K562 (cell line): ENCODE data around the gene ZNF124. TPM values are rescaled to one million over a fixed set of nuclear protein-coding genes. Genes with fewer than 3 reads are reported as not detected.
A peak's percentile ranks its signal among the peaks of the same experiment; 100 is the strongest.

Experiments
- ADNP ChIP-seq: fragments of 200-800 bp; sonication (Bioruptor generic); IDR thresholded peaks from 2 replicates; pipeline ENCODE4 v1.6.1; 2016; ENCODE audit warnings: missing genetic modification characterization, missing compliant biosample characterization
- ARNT ChIP-seq, 2 experiments: fragments of 450-650 bp; IDR thresholded peaks; 2 replicates each; pipeline ENCODE4 v1.6.1; 2016; ENCODE audit warnings: mild to moderate bottlenecking in 1 of 2
- BCL6 ChIP-seq: fragments of 250-450 bp; sonication (Bioruptor Pico); IDR thresholded peaks from 2 replicates; pipeline ENCODE4 v1.4.0; 2020
- CBFA2T3 ChIP-seq: fragments of 450-650 bp; IDR thresholded peaks from 2 replicates; pipeline ENCODE4 v1.6.1; 2017
- EWSR1 ChIP-seq: fragments of 450-650 bp; IDR thresholded peaks from 2 replicates; pipeline ENCODE4 v1.6.1; 2018; ENCODE audit warnings: borderline replicate concordance, mild to moderate bottlenecking, low read depth, moderate library complexity; ENCODE audit not compliant: partially characterized antibody
- GTF2F1 ChIP-seq: IDR thresholded peaks from 2 replicates; pipeline ENCODE4 v1.6.1; 2011; ENCODE audit warnings: low read depth, low read length, improper control_type of control experiment
- HDAC2 ChIP-seq: fragments of 450-650 bp; IDR thresholded peaks from 2 replicates; pipeline ENCODE4 v1.6.1; 2016; ENCODE audit warnings: mild to moderate bottlenecking
- HLTF ChIP-seq: fragments of 450-650 bp; IDR thresholded peaks from 2 replicates; pipeline ENCODE4 v1.6.1; 2016
- JUND ChIP-seq, 2 experiments: IDR thresholded peaks; 2 replicates in 1 of 2; 3 replicates in 1 of 2; pipeline ENCODE4 v1.6.1; 2011; ENCODE audit warnings: borderline replicate concordance in 2 of 2, low read depth in 2 of 2, low read length in 2 of 2, improper control_type of control experiment in 1 of 2, missing biosample characterization in 1 of 2, missing genetic modification characterization in 1 of 2, missing genetic modification reagents in 1 of 2
- KAT2B ChIP-seq: IDR thresholded peaks from one replicate; pipeline ENCODE4 v1.6.1; 2012; ENCODE audit warnings: low read depth, mild to moderate bottlenecking, control low read depth, inconsistent platforms, low read length, moderate library complexity
- KDM5B ChIP-seq: fragments of 200-600 bp; sonication (generic); IDR thresholded peaks from 2 replicates; pipeline ENCODE4 v1.6.1; 2012; ENCODE audit warnings: low read depth, mild to moderate bottlenecking, moderate library complexity, low read length, control low read depth, inconsistent platforms; ENCODE audit not compliant: insufficient replicate concordance
- MAFG ChIP-seq: fragments of 450-650 bp; conservative IDR thresholded peaks from 2 replicates; pipeline ENCODE4 v1.6.1; 2016; ENCODE audit warnings: missing genetic modification characterization, missing compliant biosample characterization
- MYC ChIP-seq, 2 experiments: fragments of 250-450 bp in 1 of 2; sonication (Bioruptor Pico) in 1 of 2; IDR thresholded peaks; 2 replicates each; pipeline versions ENCODE4 v1.5.1 to v1.6.1; 2012 to 2021; ENCODE audit warnings: low read depth in 2 of 2, borderline replicate concordance in 1 of 2, improper control_type of control experiment in 1 of 2, low read length in 1 of 2, mild to moderate bottlenecking in 1 of 2, moderate library complexity in 1 of 2
- MYNN ChIP-seq, 2 experiments: sonication (generic); formaldehyde crosslinking in 1 of 2; IDR thresholded peaks; 2 replicates each; pipeline versions ENCODE4 v1.5.0 to v1.6.1; 2016 to 2020; ENCODE audit warnings: antibody characterized with exemption in 1 of 2, missing genetic modification reagents in 1 of 2
- NFE2 ChIP-seq: IDR thresholded peaks from 2 replicates; pipeline ENCODE4 v1.6.1; 2014; ENCODE audit warnings: antibody characterized with exemption, low read depth
- NFE2L1 ChIP-seq: fragments of 450-650 bp; IDR thresholded peaks from 2 replicates; pipeline ENCODE4 v1.6.1; 2016; ENCODE audit warnings: missing genetic modification characterization, low read depth, mild to moderate bottlenecking, missing compliant biosample characterization, moderate library complexity, borderline replicate concordance
- NFIC ChIP-seq: fragments of 450-650 bp; IDR thresholded peaks from 2 replicates; pipeline ENCODE4 v1.6.1; 2017; ENCODE audit warnings: mild to moderate bottlenecking, inconsistent platforms
- POU5F1 ChIP-seq: fragments of 150-350 bp; IDR thresholded peaks from 2 replicates; pipeline ENCODE4 v1.6.1; 2014; ENCODE audit warnings: borderline replicate concordance, low read length, low read depth, mild to moderate bottlenecking; ENCODE audit not compliant: partially characterized antibody
- RFX1 ChIP-seq: fragments of 450-650 bp; IDR thresholded peaks from 2 replicates; pipeline ENCODE4 v1.6.1; 2016; ENCODE audit warnings: mild to moderate bottlenecking, moderate library complexity
- SRSF7 ChIP-seq: fragments of 200-400 bp; formaldehyde crosslinking; optimal IDR thresholded peaks from 2 replicates; pipeline ENCODE3; 2017; ENCODE audit warnings: mild to moderate bottlenecking, low read depth, low read length
- ZFP36 ChIP-seq: fragments of 150-350 bp; IDR thresholded peaks from 2 replicates; pipeline ENCODE4 v1.6.1; 2018; ENCODE audit warnings: low read length, low read depth; ENCODE audit not compliant: partially characterized antibody
- ZNF316 ChIP-seq: fragments of 450-650 bp; IDR thresholded peaks from 2 replicates; pipeline ENCODE4 v1.6.1; 2016
- ZNF696 ChIP-seq: fragments of 250-450 bp; sonication (Bioruptor Pico); conservative IDR thresholded peaks from 2 replicates; pipeline ENCODE4 v1.4.0; 2020; ENCODE audit warnings: mild to moderate bottlenecking, moderate library complexity
- polyA plus RNA-seq, 8 experiments: library from polyadenylated mRNA; depleted of rRNA in 4 of 8; stranded (reverse) in 5 of 8; unstranded in 3 of 8; fragments of >200 nt; fragmentation: Nextera tagmentation in 2 of 8; fragmentation: Illumina TruSeq in 1 of 8; extraction: Ambion mirVana in 2 of 8; extraction: Trizol in 1 of 8; gene quantifications; 2 replicates each; pipeline versions ENCODE4 v1.2.1 to v1.2.3, GENCODE V29; 2011 to 2014; ENCODE audit warnings: inconsistent platforms in 1 of 8, missing spikeins in 1 of 8
- total RNA-seq, 7 experiments: library from RNA; depleted of rRNA in 6 of 7; stranded (reverse); fragments of >200 nt in 6 of 7; fragmentation: Illumina TruSeq in 2 of 7; extraction: Trizol in 2 of 7; gene quantifications; 2 replicates each; pipeline versions ENCODE4 v1.2.1 to v1.2.3, GENCODE V29; 2011 to 2021; ENCODE audit warnings: low replicate concordance in 1 of 7
- TF ChIP-seq, protein P1 (sequence below): sonication (generic); formaldehyde crosslinking; IDR thresholded peaks from 2 replicates; pipeline ENCODE4 v1.8.0; 2023; ENCODE audit warnings: mild to moderate bottlenecking, missing genetic modification reagents
- TF ChIP-seq, protein P2 (sequence below): IDR thresholded peaks from 2 replicates; pipeline ENCODE4 v1.6.1; 2011; ENCODE audit not compliant: insufficient read length; ENCODE audit errors: extremely low read depth
- TF ChIP-seq, protein P3 (sequence below), 2 experiments: fragments of 450-650 bp; IDR thresholded peaks; 2 replicates each; pipeline ENCODE4 v1.6.1; 2016

The ZNF124 gene
- total and polyA plus RNA-seq, 9 of the 15 experiments (the other 6 are each of a cell fraction or from before 2014, with no cell fraction given): 7.6 to 71.5 (median 20.2) TPM

DNA sequence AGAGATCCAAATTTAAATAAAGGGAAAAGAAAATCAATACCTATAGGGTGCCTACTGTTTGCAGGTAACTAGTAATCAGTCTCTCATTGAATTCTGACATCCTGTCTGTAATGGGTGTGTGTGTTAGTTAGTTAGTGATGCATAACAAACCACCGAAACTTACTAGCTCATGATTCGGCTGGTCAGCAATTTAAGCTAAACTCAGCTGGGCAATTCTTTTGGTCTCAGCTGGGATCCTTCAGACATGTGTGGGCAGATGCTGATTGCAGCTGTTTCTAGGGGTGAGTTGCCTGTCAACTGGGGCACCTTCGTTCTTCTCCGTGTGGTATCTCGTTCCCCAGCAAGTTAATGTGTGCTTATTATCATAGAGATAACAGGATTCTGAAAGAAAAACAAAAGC lies 40.2 kb upstream of the ZNF124 start (continued):
- TF ChIP-seq, protein P1, sequence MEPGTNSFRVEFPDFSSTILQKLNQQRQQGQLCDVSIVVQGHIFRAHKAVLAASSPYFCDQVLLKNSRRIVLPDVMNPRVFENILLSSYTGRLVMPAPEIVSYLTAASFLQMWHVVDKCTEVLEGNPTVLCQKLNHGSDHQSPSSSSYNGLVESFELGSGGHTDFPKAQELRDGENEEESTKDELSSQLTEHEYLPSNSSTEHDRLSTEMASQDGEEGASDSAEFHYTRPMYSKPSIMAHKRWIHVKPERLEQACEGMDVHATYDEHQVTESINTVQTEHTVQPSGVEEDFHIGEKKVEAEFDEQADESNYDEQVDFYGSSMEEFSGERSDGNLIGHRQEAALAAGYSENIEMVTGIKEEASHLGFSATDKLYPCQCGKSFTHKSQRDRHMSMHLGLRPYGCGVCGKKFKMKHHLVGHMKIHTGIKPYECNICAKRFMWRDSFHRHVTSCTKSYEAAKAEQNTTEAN (CRISPR knock-in tag): no peak
- TF ChIP-seq SRSF7 (no peak), NFE2L1 (tag) (no peak), POU5F1 (no peak), ARNT (IDR thresholded peaks at IDR 0.05) (no peak), MYC (IDR thresholded peaks at IDR 0.05; ENCODE audit: low read depth, low read length) (0 out of 2 replicates have a peak, but pooled peaks have one; percentile 13), MYC (CRISPR knock-in tag; IDR thresholded peaks at IDR 0.05; ENCODE audit: borderline replicate concordance, low read depth) (no peak), KAT2B (no peak), MYNN (IDR thresholded peaks at IDR 0.05) (peak; percentile 67; the same call in 1 of the 2 replicates), MYNN (CRISPR knock-in tag; IDR thresholded peaks at IDR 0.05) (no peak), JUND (IDR thresholded peaks at IDR 0.05; ENCODE audit: borderline replicate concordance, low read depth, low read length) (no peak), JUND (tag; IDR thresholded peaks at IDR 0.05; ENCODE audit: borderline replicate concordance, low read depth, low read length) (peak; percentile 22; the same call in 1 of the 3 replicates), NFIC (0 out of 2 replicates have a peak, but pooled peaks have one; percentile 25), KDM5B (no peak), HDAC2 (no peak), HLTF (no peak), ZFP36 (no peak), EWSR1 (no peak), ZNF316 (peak; percentile 93), ZNF696 (no peak), CBFA2T3 (peak; percentile 88), GTF2F1 (no peak), RFX1 (no peak), MAFG (peak; percentile 56), NFE2 (0 out of 2 replicates have a peak, but pooled peaks have one; percentile 3), BCL6 (CRISPR knock-in tag) (no peak), ADNP (no peak)
- TF ChIP-seq, protein P2, sequence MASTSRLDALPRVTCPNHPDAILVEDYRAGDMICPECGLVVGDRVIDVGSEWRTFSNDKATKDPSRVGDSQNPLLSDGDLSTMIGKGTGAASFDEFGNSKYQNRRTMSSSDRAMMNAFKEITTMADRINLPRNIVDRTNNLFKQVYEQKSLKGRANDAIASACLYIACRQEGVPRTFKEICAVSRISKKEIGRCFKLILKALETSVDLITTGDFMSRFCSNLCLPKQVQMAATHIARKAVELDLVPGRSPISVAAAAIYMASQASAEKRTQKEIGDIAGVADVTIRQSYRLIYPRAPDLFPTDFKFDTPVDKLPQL: no peak
- TF ChIP-seq, protein P3, sequence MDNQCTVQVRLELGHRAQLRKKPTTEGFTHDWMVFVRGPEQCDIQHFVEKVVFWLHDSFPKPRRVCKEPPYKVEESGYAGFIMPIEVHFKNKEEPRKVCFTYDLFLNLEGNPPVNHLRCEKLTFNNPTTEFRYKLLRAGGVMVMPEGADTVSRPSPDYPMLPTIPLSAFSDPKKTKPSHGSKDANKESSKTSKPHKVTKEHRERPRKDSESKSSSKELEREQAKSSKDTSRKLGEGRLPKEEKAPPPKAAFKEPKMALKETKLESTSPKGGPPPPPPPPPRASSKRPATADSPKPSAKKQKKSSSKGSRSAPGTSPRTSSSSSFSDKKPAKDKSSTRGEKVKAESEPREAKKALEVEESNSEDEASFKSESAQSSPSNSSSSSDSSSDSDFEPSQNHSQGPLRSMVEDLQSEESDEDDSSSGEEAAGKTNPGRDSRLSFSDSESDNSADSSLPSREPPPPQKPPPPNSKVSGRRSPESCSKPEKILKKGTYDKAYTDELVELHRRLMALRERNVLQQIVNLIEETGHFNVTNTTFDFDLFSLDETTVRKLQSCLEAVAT (IDR thresholded peaks at IDR 0.05): no peak
